Ramos (cell line): ENCODE measurements around the gene KLHDC8A.

ENCODE experiments used
- in situ Hi-C: fragments of 300-500 bp; cut with MboI; formaldehyde crosslinking; loops from one replicate; pipeline ENCODE4 v1.14.3; 2022; ENCODE audit warnings: low sequenced_read_pairs; ENCODE audit not compliant: unreplicated experiment

KLHDC8A gene

DNA sequence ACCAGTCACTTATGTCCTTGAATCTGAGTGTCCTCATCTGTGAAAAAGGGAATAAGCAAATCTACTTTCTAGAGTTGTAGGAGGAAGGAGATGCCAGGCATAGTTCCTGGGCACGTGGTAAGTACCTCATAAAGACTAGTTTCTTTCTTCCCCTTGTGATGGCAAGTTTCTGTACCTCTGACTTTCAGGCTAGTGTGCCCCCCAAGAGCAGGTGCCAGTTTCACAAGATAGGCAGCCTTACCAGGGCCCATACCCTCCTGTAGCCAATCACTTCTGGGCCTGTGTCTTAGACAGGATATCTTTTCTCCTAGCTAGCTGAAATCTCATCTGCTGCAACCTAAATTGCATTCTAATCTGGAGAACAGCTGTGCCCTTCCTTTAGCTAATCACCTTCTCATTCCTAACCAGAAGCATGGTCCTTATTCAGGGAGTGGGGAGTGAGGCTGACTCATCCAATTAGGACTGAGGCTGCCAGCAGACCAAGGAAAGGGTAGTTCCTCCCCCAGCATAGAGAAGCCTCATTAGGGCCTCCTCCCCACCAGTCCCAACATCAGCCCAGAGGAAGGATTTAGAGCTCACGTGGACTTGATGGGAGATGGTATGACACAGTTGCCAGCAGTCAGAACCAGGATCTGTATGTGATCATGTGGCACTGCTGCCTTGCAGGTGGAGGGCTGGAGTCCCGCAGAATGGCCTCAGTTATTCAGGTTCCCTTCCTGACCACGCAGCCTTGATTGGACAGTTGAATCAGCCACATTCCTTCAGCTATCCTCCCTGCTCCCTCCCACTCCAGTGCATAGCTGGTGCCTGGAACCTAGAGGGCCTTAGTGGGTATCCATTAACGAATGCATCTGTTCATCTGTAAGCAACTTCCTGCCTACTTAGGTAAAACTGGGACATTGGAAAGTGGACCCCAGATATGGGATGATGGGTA, 7.9 kb downstream of the KLHDC8A start:
- in situ Hi-C loops, result loop anchor here (10.0 kb wide), 1 partner anchor 364 kb away; no protein-coding TSS in a partner anchor

DNA sequence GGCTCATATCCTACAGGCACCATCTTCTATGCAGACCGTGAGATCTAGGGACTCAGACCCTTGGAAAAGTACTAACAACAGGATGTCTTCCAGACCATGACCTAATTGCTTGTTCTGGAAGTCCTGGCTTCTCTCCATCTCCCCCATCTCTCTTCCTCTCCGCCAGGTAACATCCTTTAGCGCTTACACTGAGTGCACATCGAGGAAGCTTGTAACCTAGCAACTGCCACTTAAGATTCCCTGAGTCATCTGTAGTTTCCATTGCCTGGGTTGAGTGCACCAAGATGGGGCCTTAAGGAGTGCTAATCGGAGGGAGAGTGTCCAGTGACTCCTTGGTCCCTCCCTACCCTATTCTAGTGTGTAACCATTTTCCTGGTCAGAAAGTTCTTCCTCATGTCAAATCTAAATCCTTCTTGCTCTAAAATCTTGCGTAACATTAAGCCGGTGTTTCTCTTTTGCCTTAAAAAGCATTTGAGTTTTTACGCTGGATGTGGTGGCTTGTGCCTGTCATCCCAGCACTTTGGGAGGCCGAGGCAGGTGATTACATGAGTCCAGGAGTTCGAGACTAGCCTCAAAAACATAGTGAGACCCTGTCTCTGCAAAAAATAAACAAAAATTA, 9.7 kb downstream of the KLHDC8A start:
- in situ Hi-C loops, result loop anchor here (10.0 kb wide), 1 partner anchor 362 kb away; no protein-coding TSS in a partner anchor

DNA sequence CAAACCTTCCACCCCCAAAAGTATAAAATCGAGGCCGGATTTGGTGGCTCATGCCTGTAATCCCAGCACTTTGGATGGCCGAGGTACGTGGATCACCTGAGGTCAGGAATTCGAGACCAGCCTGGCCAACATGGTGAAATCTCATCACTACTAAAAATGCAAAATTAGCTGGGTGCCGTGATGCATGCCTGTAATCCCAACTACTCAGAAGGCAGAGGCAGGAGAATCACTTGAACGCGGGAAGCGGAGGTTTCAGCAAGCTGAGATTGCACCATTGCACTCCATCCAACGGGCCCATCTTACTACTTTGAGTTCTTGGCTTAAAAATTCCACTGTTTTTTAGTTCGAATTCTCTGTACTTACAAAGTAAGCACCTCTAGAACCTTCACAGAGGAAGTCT, 11.0 kb downstream of the KLHDC8A start:
- in situ Hi-C loops, result loop anchor here (10.0 kb wide), 1 partner anchor 361 kb away; no protein-coding TSS in a partner anchor

DNA sequence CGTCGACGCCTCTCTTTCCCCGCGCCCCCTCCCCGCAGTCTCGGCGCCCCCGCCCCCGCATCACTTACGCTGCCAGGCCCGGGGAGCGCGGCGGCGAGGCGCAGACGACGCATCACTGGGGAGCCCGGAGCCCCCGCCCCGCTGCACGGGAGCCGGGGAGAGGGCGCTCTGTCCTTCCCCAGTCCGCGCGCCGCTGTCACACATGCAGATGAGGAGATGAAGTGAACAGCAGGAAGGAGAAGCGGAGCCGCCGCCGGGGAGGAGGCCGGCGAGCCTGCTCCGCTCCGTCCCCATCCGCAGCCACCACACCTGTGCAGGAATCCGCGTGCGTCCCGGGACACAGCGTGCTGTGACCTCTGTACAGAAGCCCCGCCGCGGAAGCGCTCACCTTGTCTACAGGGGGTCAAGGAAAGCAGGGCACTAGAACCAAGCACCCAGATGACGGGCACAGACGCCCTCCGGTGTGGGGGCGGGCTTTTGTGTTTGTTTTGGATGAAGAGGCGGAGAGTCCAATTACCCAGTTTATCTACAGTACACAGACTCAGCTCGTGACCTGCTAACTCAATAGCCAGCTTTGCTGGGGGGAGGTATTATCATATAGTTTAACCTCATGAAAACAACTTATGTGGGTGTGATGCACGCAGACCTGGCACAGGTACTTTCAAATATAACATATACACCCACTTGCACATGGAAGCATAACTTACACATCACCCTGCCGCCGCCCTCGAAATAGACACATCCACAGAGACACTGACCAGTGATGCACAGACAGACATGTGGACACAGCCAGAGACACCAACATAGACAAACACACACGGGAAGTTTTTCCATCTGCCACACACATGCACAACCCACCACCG, 12.4 kb downstream of the KLHDC8A start:
- in situ Hi-C loops, result loop anchor here (10.0 kb wide), 1 partner anchor 359 kb away; no protein-coding TSS in a partner anchor

DNA sequence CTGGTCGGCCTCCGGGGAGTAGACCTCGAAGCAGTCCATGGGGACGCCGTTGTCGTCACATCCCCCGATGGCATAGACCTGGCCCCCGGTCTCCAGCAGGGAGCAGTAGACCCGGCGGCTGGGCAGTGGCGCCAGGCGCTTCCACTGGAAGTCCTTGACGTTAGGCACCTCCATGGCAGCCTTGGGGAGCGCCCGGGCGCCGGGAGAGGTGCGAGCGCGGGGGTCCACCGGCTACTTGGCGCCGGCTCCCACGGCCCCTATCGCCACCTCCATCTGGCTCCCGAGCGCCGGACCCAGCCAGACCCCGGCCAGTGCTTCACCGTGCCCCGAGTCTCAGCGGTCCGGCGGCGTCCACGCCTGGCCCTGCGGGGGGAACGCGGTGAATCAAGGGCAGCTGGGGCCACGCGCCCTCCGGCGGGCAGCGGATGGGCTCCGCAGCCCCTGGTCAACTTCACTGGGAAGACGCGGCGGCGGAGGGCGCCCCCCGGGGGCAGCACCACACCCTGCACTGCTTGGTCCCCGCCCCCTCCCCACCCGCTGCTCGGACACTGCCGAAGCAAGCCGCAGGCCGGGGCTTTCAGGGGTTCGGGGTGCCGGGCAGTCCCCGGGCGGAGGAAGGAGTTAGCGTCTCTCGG, 13.2 kb downstream of the KLHDC8A start:
- in situ Hi-C loops, result loop anchor here (10.0 kb wide), 1 partner anchor 359 kb away; no protein-coding TSS in a partner anchor

DNA sequence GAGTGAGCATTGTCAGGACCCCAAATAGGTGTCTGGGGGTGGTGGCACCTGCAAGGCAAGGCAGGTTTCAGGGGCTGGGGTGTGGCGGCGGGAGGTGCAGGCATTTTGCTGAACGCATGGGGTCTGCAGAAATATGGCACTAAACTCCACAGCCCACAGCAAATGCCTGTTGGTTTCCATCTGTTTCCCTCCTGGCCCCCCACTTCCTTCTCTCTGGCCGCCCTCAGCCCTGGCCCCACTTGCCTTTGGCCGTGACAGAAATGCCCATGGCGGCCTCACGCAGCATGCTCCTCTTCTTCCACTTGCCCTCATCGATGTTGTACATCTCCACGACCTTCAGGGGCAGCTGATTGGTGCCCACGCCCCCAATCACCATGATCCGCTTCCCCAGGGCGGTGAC, 13.7 kb downstream of the KLHDC8A start:
- in situ Hi-C loops, result loop anchor here (10.0 kb wide), 1 partner anchor 358 kb away; no protein-coding TSS in a partner anchor

DNA sequence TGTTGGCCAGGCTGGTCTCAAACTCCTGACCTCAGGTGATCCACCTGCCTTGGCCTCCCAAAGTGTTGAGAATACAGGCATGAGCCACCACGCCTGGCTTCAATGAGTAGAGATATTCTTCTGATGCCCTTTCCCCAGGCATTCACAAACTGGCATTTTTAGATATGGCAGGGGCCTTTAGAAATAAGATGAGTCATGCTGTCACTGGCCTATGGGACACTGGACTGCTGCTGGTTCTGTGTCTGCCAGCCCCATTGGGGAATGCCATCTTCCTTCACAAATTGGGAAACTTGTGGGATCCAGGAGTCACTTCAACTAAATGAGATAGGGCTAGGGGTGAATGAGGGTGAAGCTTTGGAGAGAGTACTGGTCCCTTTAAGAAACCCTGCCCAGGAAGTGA, 16.0 kb downstream of the KLHDC8A start:
- in situ Hi-C loops, result loop anchor here (10.0 kb wide), 1 partner anchor 356 kb away; no protein-coding TSS in a partner anchor

DNA sequence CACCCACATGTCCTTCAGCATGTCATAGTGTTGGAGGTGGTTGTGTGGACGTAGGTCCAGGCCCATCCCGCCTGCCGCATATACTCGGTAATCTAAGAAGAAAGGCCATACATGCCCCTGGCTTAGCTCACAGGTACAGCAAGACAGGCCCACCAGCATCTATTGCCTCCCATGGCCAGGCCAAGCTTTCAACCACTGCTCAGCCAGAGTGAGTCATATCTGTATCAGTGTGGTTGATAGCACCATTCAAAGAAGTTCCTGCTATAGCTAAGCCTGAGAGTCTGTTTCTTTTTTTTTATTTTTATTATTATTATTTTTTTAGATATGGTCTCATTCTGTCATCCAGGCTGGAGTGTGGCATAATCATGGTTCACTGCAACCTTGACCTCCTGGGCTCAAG, 17.0 kb downstream of the KLHDC8A start:
- in situ Hi-C loops, result loop anchor here (10.0 kb wide), 1 partner anchor 355 kb away; no protein-coding TSS in a partner anchor

DNA sequence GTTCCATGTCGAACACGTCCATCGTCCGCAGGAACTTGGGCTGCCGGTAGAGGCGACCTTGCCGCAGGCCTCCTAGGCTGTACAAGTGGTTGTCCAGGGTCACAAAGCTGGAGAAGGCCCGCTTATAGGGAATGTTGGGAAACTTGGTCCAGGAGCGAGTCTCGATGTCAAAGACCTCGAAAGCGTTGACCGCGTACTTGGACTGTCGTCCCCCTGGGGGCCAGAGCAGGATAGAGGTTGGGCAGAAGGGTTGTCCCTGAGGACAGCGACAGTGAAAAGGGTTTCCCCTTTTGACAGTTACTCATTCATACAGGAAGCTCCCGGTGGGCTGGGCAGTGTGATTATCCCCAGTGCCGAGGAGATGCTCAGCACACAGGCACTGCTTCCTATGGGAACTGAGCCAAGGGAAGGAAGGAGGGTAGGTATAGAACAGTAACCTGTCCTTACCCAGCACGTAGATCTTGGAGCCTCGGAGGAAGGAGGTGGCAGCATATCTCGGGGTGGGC, 17.5 kb downstream of the KLHDC8A start:
- in situ Hi-C loops, result no loop called here

DNA sequence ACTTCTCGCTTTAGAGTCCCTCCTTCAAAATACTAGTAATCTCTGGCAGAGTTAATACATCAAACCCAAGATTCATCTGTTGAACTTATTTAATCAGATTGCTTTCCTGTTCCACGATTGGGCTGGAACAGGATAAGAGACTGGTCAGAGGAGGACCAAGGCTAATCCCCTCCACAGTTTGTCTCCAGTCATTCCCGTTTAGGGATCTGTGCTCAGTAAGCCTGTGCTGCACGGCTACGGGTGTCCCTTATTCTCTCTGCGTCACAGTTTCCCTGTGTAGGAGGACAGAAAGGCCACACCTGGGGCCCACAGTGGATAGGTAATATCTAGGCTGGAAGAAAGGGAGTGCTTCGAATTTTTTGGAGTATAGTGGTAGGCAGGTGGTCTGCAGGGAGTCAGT, 18.7 kb downstream of the KLHDC8A start:
- in situ Hi-C loops, result no loop called here

DNA sequence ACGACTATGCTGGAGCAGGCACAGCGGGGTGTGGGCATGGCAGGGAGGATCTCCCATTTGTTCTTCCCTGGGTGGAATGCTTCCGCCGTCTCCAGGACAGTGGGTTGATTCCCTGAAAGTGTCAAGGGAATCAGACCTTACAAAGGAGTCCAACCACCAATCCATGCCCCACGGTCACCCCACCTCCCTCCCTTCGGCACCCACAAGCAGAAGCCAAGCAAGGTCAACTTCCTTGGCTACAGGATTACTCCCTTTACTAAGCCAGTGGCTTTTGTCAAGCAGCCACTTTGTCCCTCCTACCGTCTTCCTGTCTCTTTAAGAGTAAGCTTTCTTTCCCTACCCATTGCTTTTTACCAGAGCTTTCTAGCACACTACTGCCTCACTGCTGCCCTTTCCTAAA, 19.2 kb downstream of the KLHDC8A start:
- in situ Hi-C loops, result no loop called here

DNA sequence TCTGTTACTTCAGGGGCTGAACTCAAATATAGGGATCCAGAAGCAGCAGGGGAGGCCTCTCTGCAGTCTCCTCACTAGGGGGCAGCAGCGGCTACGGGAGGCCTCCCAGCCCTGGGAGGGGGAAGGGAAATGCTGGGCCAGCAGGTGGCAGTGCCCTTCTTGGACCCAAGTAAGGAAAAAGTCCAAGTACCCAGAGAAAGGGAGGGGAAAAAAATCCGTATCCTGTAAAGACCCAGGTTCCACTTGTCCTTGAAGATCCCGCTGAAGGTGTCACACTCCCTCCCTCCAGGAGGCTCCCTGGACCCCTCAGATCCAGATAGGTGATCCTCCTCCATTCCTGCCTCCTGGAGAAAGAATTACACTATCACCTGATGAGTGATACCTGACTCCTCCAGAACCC, 21.0 kb downstream of the KLHDC8A start:
- in situ Hi-C loops, result no loop called here

DNA sequence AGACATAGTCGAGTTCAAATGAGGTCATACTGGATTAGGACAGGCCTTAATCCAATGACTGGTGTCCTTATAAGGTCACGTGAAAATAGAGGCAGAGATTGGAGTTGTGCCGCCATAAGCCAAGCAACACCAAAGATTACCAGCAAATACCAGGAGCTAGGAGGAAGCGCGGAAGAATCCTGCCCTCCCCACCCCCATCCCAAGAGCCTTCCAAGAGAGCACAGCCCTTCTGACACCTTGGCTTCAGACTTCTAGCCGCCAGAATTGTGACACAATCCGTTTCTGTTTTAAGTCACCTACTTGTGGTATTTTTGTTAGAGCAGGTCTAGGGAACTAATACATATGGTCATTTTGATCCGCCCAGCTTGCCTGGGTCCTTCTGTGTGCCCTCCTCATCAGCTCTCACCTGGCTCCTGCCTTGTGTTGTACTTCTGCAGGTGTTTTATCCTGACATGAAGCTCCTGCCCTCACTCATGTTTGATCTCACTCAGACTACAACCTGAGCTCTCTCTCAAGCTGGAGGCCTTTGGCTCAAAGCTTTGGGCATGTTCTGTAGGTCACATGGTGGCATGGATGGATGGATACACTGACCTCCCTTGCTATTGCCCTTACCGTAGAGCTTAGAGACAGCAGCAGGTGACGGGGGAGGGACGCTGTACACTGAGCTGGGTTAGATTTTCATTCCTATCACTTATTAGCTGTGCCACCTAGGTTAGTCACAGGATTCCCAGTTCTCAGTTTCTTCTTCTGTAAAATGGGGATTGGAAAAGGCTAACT, 24.5 kb downstream of the KLHDC8A start:
- in situ Hi-C loops, result no loop called here

DNA sequence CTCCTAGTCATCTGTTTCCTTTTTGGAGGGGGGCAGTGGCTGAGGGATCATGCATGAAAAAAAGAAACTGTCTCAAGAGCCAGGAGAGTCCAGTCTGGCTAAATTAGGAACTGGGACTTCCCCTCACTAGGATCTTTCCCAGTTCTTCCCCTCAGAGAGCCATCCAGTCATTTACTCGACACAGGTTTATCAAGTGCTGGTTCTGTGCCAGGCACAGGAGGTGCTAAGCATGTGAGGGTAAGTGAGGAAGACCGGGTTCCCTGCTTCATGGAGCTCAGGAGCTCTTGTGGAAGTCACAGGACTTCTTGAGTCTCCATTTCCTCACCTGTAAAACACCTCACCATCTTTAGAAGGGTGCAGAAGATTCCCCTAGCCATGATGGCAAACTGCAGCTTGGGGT, 26.6 kb downstream of the KLHDC8A start:
- in situ Hi-C loops, result no loop called here

DNA sequence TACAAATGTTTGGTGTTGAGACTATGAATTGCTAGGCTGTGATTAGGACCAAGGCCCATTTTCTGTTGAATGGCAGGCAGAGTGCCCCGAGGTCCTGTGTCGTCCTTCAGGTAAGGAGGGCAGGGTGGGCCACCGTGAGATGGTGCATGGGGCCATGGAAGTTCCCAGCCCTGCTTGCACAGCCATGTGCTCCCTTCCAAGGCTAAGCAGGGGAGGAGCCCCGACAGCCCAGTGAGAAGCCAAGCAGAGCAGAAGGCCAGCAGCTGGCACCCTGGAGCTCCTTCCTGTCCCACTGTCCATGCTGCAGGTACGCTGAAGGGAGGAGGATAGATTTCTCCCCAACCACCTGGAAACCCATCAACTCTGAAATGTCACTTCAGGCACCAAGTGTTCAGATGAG, 27.0 kb downstream of the KLHDC8A start:
- in situ Hi-C loops, result no loop called here

DNA sequence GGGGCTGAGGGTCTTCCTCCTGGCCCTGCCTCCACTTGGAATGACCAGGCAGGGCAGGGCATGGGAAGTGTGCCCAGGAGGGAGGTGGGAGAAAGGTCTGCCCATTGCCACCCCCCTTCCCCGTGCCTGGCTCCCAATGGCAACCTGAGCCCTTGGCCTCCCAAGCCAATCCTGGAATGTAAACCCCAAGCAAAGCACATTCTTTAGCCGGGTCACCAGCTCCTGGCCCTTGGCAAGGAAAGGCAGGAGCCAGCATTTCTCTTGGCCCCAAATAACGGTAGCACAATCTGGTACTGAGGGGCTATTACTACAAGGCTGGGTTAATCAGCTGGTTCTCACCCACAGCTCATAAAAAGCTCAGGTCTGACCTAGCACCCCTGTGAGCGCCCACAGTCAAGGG, 28.2 kb downstream of the KLHDC8A start:
- in situ Hi-C loops, result no loop called here

DNA sequence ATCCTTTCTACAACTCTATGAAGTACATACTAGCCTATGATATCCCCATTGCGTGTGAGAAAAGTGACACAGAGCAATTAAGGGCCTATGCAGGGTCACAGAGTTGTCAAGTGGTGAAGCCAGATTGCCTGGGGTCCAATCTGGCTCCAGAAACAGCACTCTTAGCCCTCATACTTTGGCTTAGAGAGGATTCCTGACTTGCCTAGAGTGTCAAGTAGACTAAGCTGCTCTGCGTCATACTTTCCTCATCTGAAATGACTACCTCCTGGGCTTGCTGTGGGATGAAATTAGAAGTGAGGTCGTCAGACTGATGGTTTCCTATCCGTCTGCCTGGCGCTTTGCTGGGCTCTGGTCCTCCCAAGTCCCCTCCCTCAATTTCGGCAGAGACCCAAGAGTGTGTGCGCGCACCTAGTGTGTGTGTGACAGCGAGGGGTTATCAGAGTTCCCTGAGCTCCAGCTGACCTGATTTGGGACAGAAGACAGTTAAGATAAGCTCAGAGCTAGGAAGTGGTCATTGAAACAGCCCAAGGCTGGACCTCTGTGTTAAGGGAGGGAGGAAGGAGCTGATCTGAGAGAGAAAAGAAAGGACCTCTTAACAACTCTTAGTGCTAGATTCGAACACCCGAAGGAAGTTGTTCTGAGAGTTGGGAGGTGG, 29.8 kb downstream of the KLHDC8A start:
- in situ Hi-C loops, result no loop called here

DNA sequence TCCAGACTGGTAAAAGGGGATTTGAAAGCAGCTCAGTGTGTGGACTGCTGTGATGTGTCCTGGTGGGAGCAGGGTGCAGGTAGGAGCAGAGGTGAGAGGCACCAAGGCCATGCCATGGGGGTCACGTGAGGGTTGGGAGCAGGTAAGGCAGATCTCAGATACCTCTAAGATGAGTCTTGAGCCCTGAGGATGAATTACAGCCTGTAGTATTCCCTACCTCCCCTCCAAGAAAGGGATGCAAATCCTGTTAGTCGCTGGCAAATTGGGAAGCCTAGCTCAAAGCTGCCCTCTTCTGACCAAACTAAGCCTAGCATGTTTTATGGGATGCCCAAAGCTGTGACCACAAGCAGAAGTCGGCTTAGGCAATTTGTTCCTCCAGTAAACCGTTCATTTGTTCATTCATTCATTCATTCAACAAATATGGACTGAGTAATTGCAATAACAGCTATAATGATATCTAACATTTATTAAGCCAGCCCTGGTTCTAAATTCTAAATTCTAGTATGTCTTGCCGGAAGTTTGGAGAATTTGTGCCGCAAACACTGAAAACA, 31.3 kb downstream of the KLHDC8A start:
- in situ Hi-C loops, result no loop called here
